K562 (cell line): ENCODE data around the gene NUP62. TPM values are rescaled to one million over a fixed set of nuclear protein-coding genes. Genes with fewer than 3 reads are reported as not detected.
A peak's percentile ranks its signal among the peaks of the same experiment; 100 is the strongest.

Experiments used
- ATAC-seq: fragments of 200-7000 bp; cut with Tn5 transposase; 3 replicates; pipeline ENCODE4 v1.9.1; 2020; ENCODE audit warnings: moderate library complexity
- BruUV-seq: library from RNA; stranded (reverse); fragments of 400-500 nt; replicated peaks from 2 replicates; lab custom pipeline; 2021; lab: Mats Ljungman, UMichigan
- CTCF ChIA-PET: fragments of 300-600 bp; formaldehyde crosslinking; extraction: SDS; loops from one replicate; lab custom pipeline; 2021; ENCODE audit warnings: low intra/inter-chr PET ratio; lab: Yijun Ruan, JAX
- POLR2A ChIA-PET: fragments of 300-600, 350-650 bp; sonication (Branson Sonifier 250); formaldehyde crosslinking; extraction: SDS; loops from one replicate; lab custom pipeline; 2021; ENCODE audit warnings: antibody characterized with exemption, inconsistent platforms; lab: Yijun Ruan, JAX
- DNase-seq, 4 experiments: peaks; one replicate each; pipeline versions ENCODE4 v3.0.0 to v3.0.0-alpha.2; 2011 to 2018; ENCODE audit warnings: low spot score in 3 of 4, mixed read lengths in 3 of 4; ENCODE audit errors: extremely low read depth in 1 of 4
- FAIRE-seq: peaks from 2 replicates; lab custom pipeline; 2011; peaks lifted over from hg19 to GRCh38; lab: Jason Lieb, UNC
- H2AFZ ChIP-seq: 2 replicates; pipeline ENCODE4 v1.6.0; 2011; ENCODE audit warnings: low read depth, low read length, control low read depth, inconsistent platforms
- H3K27ac ChIP-seq: fragments of 200-600 bp; 3 replicates; pipeline ENCODE4 v1.8.0; 2011; ENCODE audit warnings: low read depth, mild to moderate bottlenecking, control low read depth, inconsistent platforms, low read length, moderate library complexity, mixed read lengths; ENCODE audit errors: extremely low read depth
- H3K27me3 ChIP-seq, 2 experiments: fragments of 300-600 bp in 1 of 2; 2 replicates in 1 of 2; 3 replicates in 1 of 2; pipeline versions ENCODE4 v1.6.0 to v1.8.0; 2011; ENCODE audit warnings: inconsistent platforms in 2 of 2, low read length in 2 of 2, mild to moderate bottlenecking in 1 of 2, mixed read lengths in 1 of 2, moderate library complexity in 1 of 2; ENCODE audit not compliant: control insufficient read depth in 2 of 2, insufficient read depth in 2 of 2
- H3K36me3 ChIP-seq: fragments of 300-600 bp; 3 replicates; pipeline ENCODE4 v1.8.0; 2011; ENCODE audit warnings: mild to moderate bottlenecking, low read length, inconsistent platforms; ENCODE audit not compliant: control insufficient read depth, insufficient read depth
- H3K4me1 ChIP-seq, 2 experiments: fragments of 200-600 bp in 1 of 2; replicated peaks in 1 of 2; 2 replicates in 1 of 2; 3 replicates in 1 of 2; pipeline versions ENCODE4 v1.5.1 to v1.8.0; 2011; ENCODE audit warnings: inconsistent platforms in 2 of 2, low read length in 2 of 2, mild to moderate bottlenecking in 1 of 2, mixed read lengths in 1 of 2, moderate library complexity in 1 of 2; ENCODE audit not compliant: control insufficient read depth in 2 of 2, insufficient read depth in 2 of 2
- H3K4me2 ChIP-seq: 2 replicates; pipeline ENCODE4 v1.6.1; 2011; ENCODE audit warnings: low read length, control low read depth, inconsistent platforms, mixed read lengths; ENCODE audit not compliant: insufficient read depth
- H3K4me3 ChIP-seq: fragments of 200-600 bp; sonication (generic), shearing (Covaris generic); 2 replicates; pipeline ENCODE4 v1.5.1; 2016; ENCODE audit warnings: control low read depth, inconsistent platforms
- H3K79me2 ChIP-seq: fragments of 200-600 bp; 3 replicates; pipeline ENCODE4 v1.8.0; 2011; ENCODE audit warnings: low read length, inconsistent platforms; ENCODE audit not compliant: control insufficient read depth, insufficient read depth
- H3K9ac ChIP-seq, 2 experiments: 2 replicates each; pipeline versions ENCODE4 v1.6.0 to v1.6.1; 2011; ENCODE audit warnings: low read depth in 2 of 2, low read length in 2 of 2, control low read depth in 1 of 2, inconsistent platforms in 1 of 2, mild to moderate bottlenecking in 1 of 2, mixed read lengths in 1 of 2; ENCODE audit not compliant: insufficient read depth in 1 of 2
- H3K9me1 ChIP-seq: one replicate; pipeline ENCODE4 v1.6.0; 2011; ENCODE audit warnings: inconsistent platforms, mild to moderate bottlenecking, low read length, moderate library complexity; ENCODE audit not compliant: control insufficient read depth, insufficient read depth
- H3K9me3 ChIP-seq: replicated peaks from 2 replicates; pipeline ENCODE4 v1.5.1; 2011; ENCODE audit warnings: low read depth, low read length, inconsistent platforms; ENCODE audit not compliant: control insufficient read depth, insufficient read depth
- H4K20me1 ChIP-seq: replicated peaks from 2 replicates; pipeline ENCODE4 v1.6.1; 2011; ENCODE audit warnings: low read length, inconsistent platforms, mixed read lengths; ENCODE audit not compliant: control insufficient read depth, insufficient read depth
- ATF7 ChIP-seq: fragments of 450-650 bp; IDR thresholded peaks from 2 replicates; pipeline ENCODE4 v1.7.1; 2014; ENCODE audit warnings: mild to moderate bottlenecking, moderate library complexity
- BHLHE40 ChIP-seq: IDR thresholded peaks from 2 replicates; pipeline ENCODE4 v1.6.1; 2011; ENCODE audit warnings: low read length, improper control_type of control experiment
- C11orf30 ChIP-seq: fragments of 450-650 bp; IDR thresholded peaks from 2 replicates; pipeline ENCODE4 v1.6.1; 2016; ENCODE audit warnings: low read depth, mild to moderate bottlenecking
- CHD2 ChIP-seq: IDR thresholded peaks from 2 replicates; pipeline ENCODE4 v1.6.1; 2011; ENCODE audit warnings: low read depth, low read length
- KLF6 ChIP-seq: fragments of 250-450 bp; sonication (Bioruptor Pico); IDR thresholded peaks from 2 replicates; pipeline ENCODE4 v1.4.0; 2020; ENCODE audit warnings: mild to moderate bottlenecking, moderate library complexity, borderline replicate concordance
- NFIX ChIP-seq: fragments of 250-450 bp; sonication (Bioruptor Pico); IDR thresholded peaks from 2 replicates; pipeline ENCODE4 v1.4.0; 2020; ENCODE audit warnings: low read depth, mild to moderate bottlenecking, moderate library complexity
- RBM22 ChIP-seq: fragments of 200-400 bp; formaldehyde crosslinking; IDR thresholded peaks from 2 replicates; pipeline ENCODE4 v1.6.1; 2018; ENCODE audit warnings: low read length, low read depth; ENCODE audit not compliant: poor library complexity, severe bottlenecking
- RCOR1 ChIP-seq, 2 experiments: IDR thresholded peaks; 2 replicates each; pipeline ENCODE4 v1.6.1; 2012; ENCODE audit warnings: low read depth in 2 of 2, low read length in 2 of 2, borderline replicate concordance in 1 of 2, improper control_type of control experiment in 1 of 2
- SIX5 ChIP-seq, 2 experiments: IDR thresholded peaks; 2 replicates each; pipeline ENCODE4 v1.6.1; 2011; ENCODE audit warnings: low read length in 2 of 2, borderline replicate concordance in 1 of 2, low read depth in 1 of 2, mild to moderate bottlenecking in 1 of 2, moderate library complexity in 1 of 2; ENCODE audit not compliant: insufficient read depth in 1 of 2
- TARDBP ChIP-seq: fragments of 450-650 bp; IDR thresholded peaks from 2 replicates; pipeline ENCODE4 v1.6.1; 2016
- TCF7L2 ChIP-seq: fragments of 150-350 bp; IDR thresholded peaks from 2 replicates; pipeline ENCODE4 v1.6.1; 2016; ENCODE audit warnings: low read depth, mild to moderate bottlenecking, low read length, moderate library complexity
- ZNF12 ChIP-seq: sonication (generic); formaldehyde crosslinking; IDR thresholded peaks from 2 replicates; pipeline ENCODE4 v1.4.0; 2020; ENCODE audit warnings: mild to moderate bottlenecking, missing genetic modification reagents
- ZNF668 ChIP-seq: fragments of 250-450 bp; sonication (Bioruptor Pico); IDR thresholded peaks from 2 replicates; pipeline ENCODE4 v1.8.0; 2022; ENCODE audit warnings: mild to moderate bottlenecking, inconsistent platforms
- WGBS: fragments of 100-300 bp; shearing (Covaris generic); methylation state at CpG from one replicate; pipeline ENCODE4 v1.1.6; 2016; ENCODE audit warnings: low coverage, mixed read lengths; ENCODE audit not compliant: insufficient coverage; ENCODE audit errors: missing lambda C conversion rate; 5-methylcytosine and 5-hydroxymethylcytosine counted together
- in situ Hi-C: fragments of 300-500 bp; cut with MboI; formaldehyde crosslinking; loops from 4 replicates; pipeline ENCODE4 v1.15.0; 2018; ENCODE audit warnings: inconsistent platforms, mixed read lengths
- intact Hi-C: fragments of 100-400 bp; cut with micrococcal nuclease; formaldehyde crosslinking; loops from 2 replicates; pipeline ENCODE4 v1.14.2; 2022
- polyA plus RNA-seq, 8 experiments: library from polyadenylated mRNA; depleted of rRNA in 4 of 8; stranded (reverse) in 5 of 8; unstranded in 3 of 8; fragments of >200 nt; fragmentation: Nextera tagmentation in 2 of 8; fragmentation: Illumina TruSeq in 1 of 8; extraction: Ambion mirVana in 2 of 8; extraction: Trizol in 1 of 8; gene quantifications; 2 replicates each; pipeline versions ENCODE4 v1.2.1 to v1.2.3, GENCODE V29; 2011 to 2014; ENCODE audit warnings: inconsistent platforms in 1 of 8, missing spikeins in 1 of 8
- total RNA-seq, 7 experiments: library from RNA; depleted of rRNA in 6 of 7; stranded (reverse); fragments of >200 nt in 6 of 7; fragmentation: Illumina TruSeq in 2 of 7; extraction: Trizol in 2 of 7; gene quantifications; 2 replicates each; pipeline versions ENCODE4 v1.2.1 to v1.2.3, GENCODE V29; 2011 to 2021; ENCODE audit warnings: low replicate concordance in 1 of 7
- TF ChIP-seq, protein P1 (sequence below): fragments of 250-450 bp; sonication (Bioruptor Pico); IDR thresholded peaks from 2 replicates; pipeline ENCODE4 v1.4.0; 2020; ENCODE audit warnings: mild to moderate bottlenecking, moderate library complexity, borderline replicate concordance
- TF ChIP-seq, protein P2 (sequence below): fragments of 450-650 bp; IDR thresholded peaks from 2 replicates; pipeline ENCODE4 v1.6.1; 2014; ENCODE audit warnings: low read depth, mild to moderate bottlenecking, moderate library complexity, borderline replicate concordance
- TF ChIP-seq, protein P3 (sequence below): fragments of 450-650 bp; IDR thresholded peaks from 2 replicates; pipeline ENCODE4 v1.6.1; 2017; ENCODE audit warnings: mild to moderate bottlenecking, moderate library complexity

NUP62 gene
- total and polyA plus RNA-seq, 9 of the 15 experiments (the other 6 are each of a cell fraction or from before 2014, with no cell fraction given) = 16.9 to 109 (median 66.0) TPM

DNA sequence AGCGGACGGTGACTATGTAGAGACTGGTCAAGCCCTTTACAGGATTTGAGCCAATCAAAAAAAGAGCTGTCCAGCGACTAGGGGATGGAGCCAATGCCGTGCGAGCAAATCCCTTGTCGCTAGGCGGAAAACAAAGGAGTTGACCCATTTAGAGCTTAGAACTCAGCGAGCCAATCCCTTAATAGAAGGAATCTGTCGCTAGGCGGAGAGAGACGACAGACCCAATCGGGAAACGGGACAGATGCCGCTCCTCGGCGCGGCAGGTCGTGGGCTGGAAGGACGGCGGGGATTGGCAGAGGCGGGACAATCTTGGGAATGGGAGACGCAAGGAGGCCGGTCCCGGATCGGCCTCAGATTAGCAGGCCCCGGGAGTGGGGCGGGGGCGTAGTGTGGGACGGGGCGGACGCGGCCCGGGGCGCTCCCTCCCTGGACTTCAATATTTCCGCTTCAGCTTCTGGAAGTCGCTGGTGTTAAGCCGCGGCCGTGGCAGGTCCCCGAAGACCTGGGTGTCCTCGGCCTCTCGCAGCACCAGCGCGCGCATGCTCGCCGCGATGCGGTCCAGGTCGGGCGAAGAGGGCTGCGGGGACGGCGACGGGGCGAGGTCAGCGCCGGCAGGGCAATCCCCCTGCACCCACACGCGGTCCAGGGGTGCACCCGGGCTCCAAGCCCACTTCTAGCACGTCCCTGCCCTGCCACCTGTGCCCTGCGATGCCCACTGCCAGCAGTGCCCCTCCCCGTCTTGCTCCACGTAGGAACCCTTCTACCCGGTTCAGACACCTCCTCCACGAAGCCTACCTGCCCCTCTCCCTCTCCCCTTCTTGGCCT lies 59.6 kb downstream of the NUP62 start:
- ChIA-PET POLR2A (interaction anchor here (0.5 to 1.9 kb wide), 17 partner anchors 8 to 478 kb away, joined by 3 to 13 read pairs (median 3); partner anchors contain the start of genes ATF5, NUP62, PTOV1 and RPS11), CTCF (no interaction called here)
- H3K4me1 ChIP-seq = peaks cover 39 to 84% of the 10 kb centered on the region in 2 experiments
- H2AFZ ChIP-seq = peak overlapping the region; percentile 81
- ATAC-seq (peak; percentile 87), DNase-seq (peak; percentile 82 to 99 (median 89)), FAIRE-seq (peak; percentile 100)
- intact Hi-C loops = loop anchor here (1.0 to 10.0 kb wide), 5 partner anchors 8 to 192 kb away; partner anchors contain the start of genes AKT1S1, AP2A1, ATF5 and NUP62
- peaks cover 45% of the 10 kb centered on the region for H3K36me3 ChIP-seq
- H3K9me1 ChIP-seq = peaks cover 8% of the 10 kb centered on the region
- H3K79me2 ChIP-seq = peaks cover 45% of the 10 kb centered on the region
- H4K20me1 ChIP-seq = peaks cover 15% of the 10 kb centered on the region; the same call in 1 of the 2 replicates
- no peaks in the 10 kb centered on the region for H3K27me3 ChIP-seq
- peak overlapping the region; percentile 47 for H3K4me3 ChIP-seq
- no peaks in the 10 kb centered on the region for H3K9me3 ChIP-seq
- peak overlapping the region; percentile 90 for H3K4me2 ChIP-seq
- in situ Hi-C loops = loop anchor here (10.0 kb wide), 1 partner anchor 375 kb away; the partner anchor contains the start of gene RPS11
- peak overlapping the region; percentile 70 for H3K27ac ChIP-seq
- peak overlapping the region; percentile 62 to 94 for H3K9ac ChIP-seq
- WGBS = 1% methylated on average over 62 of the region's 67 CpGs
- BruUV-seq = no TSS peak
- no peak for TF ChIP-seq KLF6 (CRISPR knock-in tag)
- TF ChIP-seq RBM22 = no peak
- 0 out of 2 replicates have a peak, but pooled peaks have one; percentile 10 for TF ChIP-seq C11orf30
- TF ChIP-seq, protein P1, sequence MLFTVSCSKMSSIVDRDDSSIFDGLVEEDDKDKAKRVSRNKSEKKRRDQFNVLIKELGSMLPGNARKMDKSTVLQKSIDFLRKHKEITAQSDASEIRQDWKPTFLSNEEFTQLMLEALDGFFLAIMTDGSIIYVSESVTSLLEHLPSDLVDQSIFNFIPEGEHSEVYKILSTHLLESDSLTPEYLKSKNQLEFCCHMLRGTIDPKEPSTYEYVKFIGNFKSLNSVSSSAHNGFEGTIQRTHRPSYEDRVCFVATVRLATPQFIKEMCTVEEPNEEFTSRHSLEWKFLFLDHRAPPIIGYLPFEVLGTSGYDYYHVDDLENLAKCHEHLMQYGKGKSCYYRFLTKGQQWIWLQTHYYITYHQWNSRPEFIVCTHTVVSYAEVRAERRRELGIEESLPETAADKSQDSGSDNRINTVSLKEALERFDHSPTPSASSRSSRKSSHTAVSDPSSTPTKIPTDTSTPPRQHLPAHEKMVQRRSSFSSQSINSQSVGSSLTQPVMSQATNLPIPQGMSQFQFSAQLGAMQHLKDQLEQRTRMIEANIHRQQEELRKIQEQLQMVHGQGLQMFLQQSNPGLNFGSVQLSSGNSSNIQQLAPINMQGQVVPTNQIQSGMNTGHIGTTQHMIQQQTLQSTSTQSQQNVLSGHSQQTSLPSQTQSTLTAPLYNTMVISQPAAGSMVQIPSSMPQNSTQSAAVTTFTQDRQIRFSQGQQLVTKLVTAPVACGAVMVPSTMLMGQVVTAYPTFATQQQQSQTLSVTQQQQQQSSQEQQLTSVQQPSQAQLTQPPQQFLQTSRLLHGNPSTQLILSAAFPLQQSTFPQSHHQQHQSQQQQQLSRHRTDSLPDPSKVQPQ (CRISPR knock-in tag) = no peak
- TF ChIP-seq TARDBP = peak; percentile 99
- TF ChIP-seq CHD2 = peak; percentile 67
- TF ChIP-seq, protein P2, sequence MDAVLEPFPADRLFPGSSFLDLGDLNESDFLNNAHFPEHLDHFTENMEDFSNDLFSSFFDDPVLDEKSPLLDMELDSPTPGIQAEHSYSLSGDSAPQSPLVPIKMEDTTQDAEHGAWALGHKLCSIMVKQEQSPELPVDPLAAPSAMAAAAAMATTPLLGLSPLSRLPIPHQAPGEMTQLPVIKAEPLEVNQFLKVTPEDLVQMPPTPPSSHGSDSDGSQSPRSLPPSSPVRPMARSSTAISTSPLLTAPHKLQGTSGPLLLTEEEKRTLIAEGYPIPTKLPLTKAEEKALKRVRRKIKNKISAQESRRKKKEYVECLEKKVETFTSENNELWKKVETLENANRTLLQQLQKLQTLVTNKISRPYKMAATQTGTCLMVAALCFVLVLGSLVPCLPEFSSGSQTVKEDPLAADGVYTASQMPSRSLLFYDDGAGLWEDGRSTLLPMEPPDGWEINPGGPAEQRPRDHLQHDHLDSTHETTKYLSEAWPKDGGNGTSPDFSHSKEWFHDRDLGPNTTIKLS = peak; percentile 19; the same call in 1 of the 2 replicates
- TF ChIP-seq ZNF12 = no peak
- TF ChIP-seq SIX5 (IDR thresholded peaks at IDR 0.05; ENCODE audit: borderline replicate concordance in 1 of 2, insufficient read depth in 1 of 2, low read depth in 1 of 2, low read length in 2 of 2) = no peak
- TF ChIP-seq, protein P3, sequence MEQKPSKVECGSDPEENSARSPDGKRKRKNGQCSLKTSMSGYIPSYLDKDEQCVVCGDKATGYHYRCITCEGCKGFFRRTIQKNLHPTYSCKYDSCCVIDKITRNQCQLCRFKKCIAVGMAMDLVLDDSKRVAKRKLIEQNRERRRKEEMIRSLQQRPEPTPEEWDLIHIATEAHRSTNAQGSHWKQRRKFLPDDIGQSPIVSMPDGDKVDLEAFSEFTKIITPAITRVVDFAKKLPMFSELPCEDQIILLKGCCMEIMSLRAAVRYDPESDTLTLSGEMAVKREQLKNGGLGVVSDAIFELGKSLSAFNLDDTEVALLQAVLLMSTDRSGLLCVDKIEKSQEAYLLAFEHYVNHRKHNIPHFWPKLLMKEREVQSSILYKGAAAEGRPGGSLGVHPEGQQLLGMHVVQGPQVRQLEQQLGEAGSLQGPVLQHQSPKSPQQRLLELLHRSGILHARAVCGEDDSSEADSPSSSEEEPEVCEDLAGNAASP = no peak
- no peak for TF ChIP-seq TCF7L2
- TF ChIP-seq ATF7 = peak; percentile 70
- peak in 1 of 2 experiments; percentile 62; a peak in 1 of 4 replicates for TF ChIP-seq RCOR1 (IDR thresholded peaks at IDR 0.05; ENCODE audit: borderline replicate concordance in 1 of 2, low read depth in 2 of 2, low read length in 2 of 2)
- TF ChIP-seq BHLHE40 = peak; percentile 61
- no peak for TF ChIP-seq NFIX (CRISPR knock-in tag)
- TF ChIP-seq ZNF668 (CRISPR knock-in tag) = no peak
